Activated CD4-positive, alpha-beta memory T cell treated with anti-CD3 and anti-CD28 coated beads for 36 hours (primary cell): ENCODE measurements around the gene SHROOM4. TPM values are rescaled to one million over a fixed set of nuclear protein-coding genes. Genes with fewer than 3 reads are reported as not detected.

Experiments used
- CTCF ChIA-PET: fragments of 350-600 bp; sonication (Branson Sonifier 250); formaldehyde crosslinking; loops from one replicate; lab custom pipeline; 2021; ENCODE audit warnings: antibody characterized with exemption, inconsistent platforms; lab: Charles Lee
- POLR2A ChIA-PET: fragments of 350-600 bp; sonication (Branson Sonifier 250); formaldehyde crosslinking; loops from one replicate; lab custom pipeline; 2021; ENCODE audit warnings: antibody characterized with exemption; lab: Charles Lee
- DNase-seq: peaks from one replicate; pipeline ENCODE4 v3.0.0-alpha.2; 2020
- H3K27ac Mint-ChIP-seq: one replicate; pipeline ENCODE4 v1.8.0; 2021; ENCODE audit warnings: mixed read lengths
- H3K27me3 Mint-ChIP-seq: one replicate; pipeline ENCODE4 v1.8.0; 2021; ENCODE audit warnings: mixed read lengths
- H3K36me3 Mint-ChIP-seq: one replicate; pipeline ENCODE4 v1.8.0; 2021; ENCODE audit warnings: mixed read lengths
- H3K4me1 Mint-ChIP-seq: one replicate; pipeline ENCODE4 v1.8.0; 2021; ENCODE audit warnings: low read depth, mixed read lengths
- H3K4me3 Mint-ChIP-seq: one replicate; pipeline ENCODE4 v1.8.0; 2021; ENCODE audit warnings: mild to moderate bottlenecking, mixed read lengths
- H3K9me3 Mint-ChIP-seq: one replicate; pipeline ENCODE4 v1.8.0; 2021; ENCODE audit warnings: mixed read lengths
- intact Hi-C: fragments of 100-400 bp; cut with micrococcal nuclease; formaldehyde crosslinking; loops from one replicate; pipeline ENCODE4 v1.15.1; 2023
- total RNA-seq, 2 experiments: library from RNA; stranded (reverse); gene quantifications; one replicate each; pipeline ENCODE4 v1.2.3, GENCODE V29; 2021

SHROOM4 gene
- total RNA-seq, 2 experiments from 2014 or later, result not detected

GRCh38 chrX:50627696-50628095 is 186.3 kb downstream of the SHROOM4 start:
- intact Hi-C loops, result no loop called here
- DNase-seq, result no peak
- ChIA-PET CTCF (no interaction called here), POLR2A (no interaction called here)
- no peaks in the 10 kb centered on the region for H3K36me3 Mint-ChIP-seq
- no peak overlapping the region for H3K4me3 Mint-ChIP-seq
- H3K27me3 Mint-ChIP-seq, result no peaks in the 10 kb centered on the region
- no peak overlapping the region for H3K27ac Mint-ChIP-seq
- no peaks in the 10 kb centered on the region for H3K9me3 Mint-ChIP-seq
- no peaks in the 10 kb centered on the region for H3K4me1 Mint-ChIP-seq

GRCh38 chrX:50626432-50626831 is 187.6 kb downstream of the SHROOM4 start:
- Mint-ChIP-seq H3K4me3 (no peak overlapping the region), H3K27me3 (no peaks in the 10 kb centered on the region), H3K27ac (no peak overlapping the region), H3K36me3 (no peaks in the 10 kb centered on the region), H3K9me3 (no peaks in the 10 kb centered on the region), H3K4me1 (peaks cover 3% of the 10 kb centered on the region)
- DNase-seq, result no peak
- ChIA-PET POLR2A (no interaction called here), CTCF (no interaction called here)
- intact Hi-C loops, result no loop called here

GRCh38 chrX:50622751-50623150 is 191.2 kb downstream of the SHROOM4 start:
- CTCF ChIA-PET, result no interaction called here
- no peaks in the 10 kb centered on the region for H3K36me3 Mint-ChIP-seq
- no peaks in the 10 kb centered on the region for H3K9me3 Mint-ChIP-seq
- no peaks in the 10 kb centered on the region for H3K27me3 Mint-ChIP-seq
- intact Hi-C loops, result no loop called here
- peaks cover 3% of the 10 kb centered on the region for H3K4me1 Mint-ChIP-seq
- DNase-seq, result peak; percentile 13
- POLR2A ChIA-PET, result no interaction called here
- no peak overlapping the region for H3K4me3 Mint-ChIP-seq
- no peak overlapping the region for H3K27ac Mint-ChIP-seq

GRCh38 chrX:50618788-50619558 is 195.0 kb downstream of the SHROOM4 start:
- DNase-seq, result no peak
- POLR2A ChIA-PET, result no interaction called here
- Mint-ChIP-seq H3K4me1 (peaks cover 3% of the 10 kb centered on the region), H3K9me3 (no peaks in the 10 kb centered on the region), H3K4me3 (no peak overlapping the region), H3K27me3 (no peaks in the 10 kb centered on the region), H3K27ac (no peak overlapping the region), H3K36me3 (no peaks in the 10 kb centered on the region)
- CTCF ChIA-PET, result no interaction called here
- intact Hi-C loops, result no loop called here

GRCh38 chrX:50617183-50617582 is 196.8 kb downstream of the SHROOM4 start:
- Mint-ChIP-seq H3K36me3 (no peaks in the 10 kb centered on the region), H3K27me3 (no peaks in the 10 kb centered on the region), H3K4me1 (peaks cover under 1% of the 10 kb centered on the region), H3K9me3 (no peaks in the 10 kb centered on the region), H3K27ac (no peak overlapping the region), H3K4me3 (no peak overlapping the region)
- no peak for DNase-seq
- CTCF ChIA-PET, result no interaction called here
- intact Hi-C loops, result no loop called here
- POLR2A ChIA-PET, result no interaction called here

- no peak overlapping the region for H3K27ac Mint-ChIP-seq
- no peak overlapping the region for H3K4me3 Mint-ChIP-seq
- H3K4me1 Mint-ChIP-seq, result no peaks in the 10 kb centered on the region
- H3K9me3 Mint-ChIP-seq, result no peaks in the 10 kb centered on the region
- H3K27me3 Mint-ChIP-seq, result no peaks in the 10 kb centered on the region
- no peak for DNase-seq
- ChIA-PET POLR2A (no interaction called here), CTCF (no interaction called here)
- intact Hi-C loops, result no loop called here
- H3K36me3 Mint-ChIP-seq, result no peaks in the 10 kb centered on the region
Observed at GRCh38 chrX:50615570-50616158, 198.3 kb downstream of the SHROOM4 start.

- no peaks in the 10 kb centered on the region for H3K9me3 Mint-ChIP-seq
- H3K4me1 Mint-ChIP-seq, result no peaks in the 10 kb centered on the region
- no peak overlapping the region for H3K4me3 Mint-ChIP-seq
- no peak for DNase-seq
- ChIA-PET POLR2A (no interaction called here), CTCF (no interaction called here)
- H3K27ac Mint-ChIP-seq, result no peak overlapping the region
- intact Hi-C loops, result no loop called here
- no peaks in the 10 kb centered on the region for H3K36me3 Mint-ChIP-seq
- peaks cover 3% of the 10 kb centered on the region for H3K27me3 Mint-ChIP-seq
Observed at GRCh38 chrX:50614460-50614859, 199.5 kb downstream of the SHROOM4 start.

GRCh38 chrX:50613846-50614245 is 200.1 kb downstream of the SHROOM4 start:
- ChIA-PET CTCF (no interaction called here), POLR2A (no interaction called here)
- H3K9me3 Mint-ChIP-seq, result no peaks in the 10 kb centered on the region
- intact Hi-C loops, result no loop called here
- no peak overlapping the region for H3K27ac Mint-ChIP-seq
- no peak for DNase-seq
- peaks cover 3% of the 10 kb centered on the region for H3K27me3 Mint-ChIP-seq
- H3K4me1 Mint-ChIP-seq, result no peaks in the 10 kb centered on the region
- H3K36me3 Mint-ChIP-seq, result no peaks in the 10 kb centered on the region
- no peak overlapping the region for H3K4me3 Mint-ChIP-seq

GRCh38 chrX:50609796-50610195 is 204.2 kb downstream of the SHROOM4 start:
- H3K27ac Mint-ChIP-seq, result no peak overlapping the region
- intact Hi-C loops, result no loop called here
- peaks cover 3% of the 10 kb centered on the region for H3K27me3 Mint-ChIP-seq
- no peak for DNase-seq
- H3K4me3 Mint-ChIP-seq, result no peak overlapping the region
- CTCF ChIA-PET, result no interaction called here
- H3K36me3 Mint-ChIP-seq, result no peaks in the 10 kb centered on the region
- POLR2A ChIA-PET, result no interaction called here
- no peaks in the 10 kb centered on the region for H3K4me1 Mint-ChIP-seq
- H3K9me3 Mint-ChIP-seq, result no peaks in the 10 kb centered on the region

GRCh38 chrX:50606300-50606950 is 207.6 kb downstream of the SHROOM4 start:
- no peaks in the 10 kb centered on the region for H3K36me3 Mint-ChIP-seq
- H3K27ac Mint-ChIP-seq, result no peak overlapping the region
- H3K9me3 Mint-ChIP-seq, result no peaks in the 10 kb centered on the region
- intact Hi-C loops, result no loop called here
- ChIA-PET POLR2A (no interaction called here), CTCF (no interaction called here)
- DNase-seq, result no peak
- H3K27me3 Mint-ChIP-seq, result peaks cover 3% of the 10 kb centered on the region
- no peaks in the 10 kb centered on the region for H3K4me1 Mint-ChIP-seq
- no peak overlapping the region for H3K4me3 Mint-ChIP-seq

GRCh38 chrX:50596056-50596455 is 217.9 kb downstream of the SHROOM4 start:
- no peak for DNase-seq
- Mint-ChIP-seq H3K27me3 (peaks cover 3% of the 10 kb centered on the region), H3K4me3 (no peak overlapping the region), H3K4me1 (no peaks in the 10 kb centered on the region), H3K9me3 (no peaks in the 10 kb centered on the region), H3K27ac (no peak overlapping the region), H3K36me3 (no peaks in the 10 kb centered on the region)
- POLR2A ChIA-PET, result no interaction called here
- intact Hi-C loops, result no loop called here
- CTCF ChIA-PET, result no interaction called here

GRCh38 chrX:50594788-50595187 is 219.2 kb downstream of the SHROOM4 start:
- POLR2A ChIA-PET, result no interaction called here
- Mint-ChIP-seq H3K27me3 (peaks cover 3% of the 10 kb centered on the region), H3K9me3 (no peaks in the 10 kb centered on the region), H3K36me3 (no peaks in the 10 kb centered on the region), H3K27ac (no peak overlapping the region), H3K4me3 (no peak overlapping the region), H3K4me1 (no peaks in the 10 kb centered on the region)
- intact Hi-C loops, result no loop called here
- DNase-seq, result no peak
- CTCF ChIA-PET, result no interaction called here

- no peaks in the 10 kb centered on the region for H3K36me3 Mint-ChIP-seq
- intact Hi-C loops, result no loop called here
- ChIA-PET POLR2A (no interaction called here), CTCF (no interaction called here)
- no peak overlapping the region for H3K4me3 Mint-ChIP-seq
- H3K4me1 Mint-ChIP-seq, result no peaks in the 10 kb centered on the region
- H3K27ac Mint-ChIP-seq, result no peak overlapping the region
- DNase-seq, result no peak
- peaks cover 2% of the 10 kb centered on the region for H3K27me3 Mint-ChIP-seq
- no peaks in the 10 kb centered on the region for H3K9me3 Mint-ChIP-seq
Observed at GRCh38 chrX:50586980-50587379, 227.0 kb downstream of the SHROOM4 start.
